H1 (cell line): ENCODE measurements around the gene LEFTY2. TPM values are rescaled to one million over a fixed set of nuclear protein-coding genes. Genes with fewer than 3 reads are reported as not detected.

Experiments used
- CTCF ChIA-PET: fragments of 300-600 bp; sonication (Branson Sonifier 250); formaldehyde crosslinking; loops from one replicate; lab custom pipeline; 2021; ENCODE audit not compliant: partially characterized antibody; lab: Charles Lee
- POLR2A ChIA-PET: fragments of 300-600 bp; sonication (Branson Sonifier 250); formaldehyde crosslinking; loops from one replicate; lab custom pipeline; 2021; ENCODE audit warnings: inconsistent platforms; ENCODE audit not compliant: partially characterized antibody; lab: Charles Lee
- DNase-seq, 2 experiments: peaks; one replicate each; pipeline versions ENCODE4 v3.0.0 to v3.0.0-alpha.2; 2010 to 2022; ENCODE audit warnings: low spot score in 2 of 2, low read depth in 1 of 2, mixed read lengths in 1 of 2
- FAIRE-seq: peaks from 2 replicates; lab custom pipeline; 2011; peaks lifted over from hg19 to GRCh38; lab: Jason Lieb, UNC
- H2AFZ ChIP-seq: 2 replicates; pipeline ENCODE4 v1.8.1; 2012; ENCODE audit warnings: low read length, inconsistent platforms
- H2AK5ac ChIP-seq: 2 replicates; pipeline ENCODE4 v1.6.1; 2013; ENCODE audit warnings: low read depth, low read length
- H2BK120ac ChIP-seq: replicated peaks from 2 replicates; pipeline ENCODE3; 2013; ENCODE audit warnings: low read depth, low read length, inconsistent platforms
- H2BK12ac ChIP-seq: 2 replicates; pipeline ENCODE4 v1.6.1; 2013; ENCODE audit warnings: low read depth, low read length
- H2BK15ac ChIP-seq: 2 replicates; pipeline ENCODE4 v1.6.1; 2013; ENCODE audit warnings: low read length
- H2BK20ac ChIP-seq: 2 replicates; pipeline ENCODE4 v1.6.1; 2013; ENCODE audit warnings: low read length
- H2BK5ac ChIP-seq: 2 replicates; pipeline ENCODE4 v1.6.1; 2013; ENCODE audit warnings: low read depth, low read length
- H3K14ac ChIP-seq: 2 replicates; pipeline ENCODE4 v1.6.1; 2013; ENCODE audit warnings: inconsistent platforms; ENCODE audit not compliant: insufficient read length
- H3K18ac ChIP-seq: 2 replicates; pipeline ENCODE4 v1.6.1; 2013; ENCODE audit warnings: low read length; ENCODE audit errors: extremely low read depth
- H3K23ac ChIP-seq: 2 replicates; pipeline ENCODE4 v1.6.1; 2013; ENCODE audit warnings: inconsistent platforms; ENCODE audit not compliant: insufficient read length
- H3K23me2 ChIP-seq: 2 replicates; pipeline ENCODE4 v1.6.1; 2013; ENCODE audit warnings: low read depth, low read length
- H3K27ac ChIP-seq: 2 replicates; pipeline ENCODE4 v1.6.1; 2011; ENCODE audit warnings: low read depth, low read length, inconsistent platforms
- H3K27me3 ChIP-seq, 4 experiments: replicated peaks in 1 of 4; 1 replicate in 1 of 4; 2 replicates in 3 of 4; pipeline versions ENCODE4 v1.6.1 to v1.8.1; 2011 to 2013; ENCODE audit warnings: low read length in 3 of 4, mild to moderate bottlenecking in 3 of 4, inconsistent platforms in 2 of 4, mixed read lengths in 2 of 4, moderate library complexity in 1 of 4; ENCODE audit not compliant: control insufficient read depth in 3 of 4, insufficient read depth in 3 of 4; ENCODE audit errors: extremely low read depth in 1 of 4
- H3K36me3 ChIP-seq, 4 experiments: 2 replicates each; pipeline versions ENCODE4 v1.6.1 to v1.8.1; 2011 to 2013; ENCODE audit warnings: mild to moderate bottlenecking in 4 of 4, low read length in 3 of 4, moderate library complexity in 2 of 4, control low read depth in 1 of 4, inconsistent platforms in 1 of 4; ENCODE audit not compliant: insufficient read depth in 4 of 4, control insufficient read depth in 2 of 4
- H3K4ac ChIP-seq: replicated peaks from 2 replicates; pipeline ENCODE3; 2013; ENCODE audit warnings: low read length, low read depth, mixed read lengths, inconsistent platforms; ENCODE audit not compliant: insufficient read length
- H3K4me1 ChIP-seq, 4 experiments: replicated peaks in 1 of 4; 1 replicate in 1 of 4; 2 replicates in 3 of 4; pipeline versions ENCODE4 v1.6.1 to v1.8.1; 2011 to 2013; ENCODE audit warnings: low read length in 3 of 4, inconsistent platforms in 2 of 4, mixed read lengths in 1 of 4; ENCODE audit not compliant: insufficient read depth in 4 of 4, control insufficient read depth in 3 of 4
- H3K4me2 ChIP-seq, 2 experiments: 2 replicates each; pipeline versions ENCODE4 v1.6.1 to v1.8.1; 2011 to 2013; ENCODE audit warnings: low read depth in 2 of 2, low read length in 2 of 2, control low read depth in 1 of 2, inconsistent platforms in 1 of 2, mild to moderate bottlenecking in 1 of 2; ENCODE audit not compliant: insufficient read depth in 1 of 2
- H3K4me3 ChIP-seq, 4 experiments: fragments of 200-600, 300-600 bp in 1 of 4; sonication (generic), shearing (Covaris generic), sonication (Bioruptor Twin) in 1 of 4; 2 replicates each; pipeline versions ENCODE4 v1.5.1 to v1.8.1; 2011 to 2016; ENCODE audit warnings: low read length in 4 of 4, low read depth in 3 of 4, control low read depth in 2 of 4, inconsistent platforms in 2 of 4, mild to moderate bottlenecking in 2 of 4, mixed read lengths in 1 of 4, moderate library complexity in 1 of 4; ENCODE audit not compliant: insufficient read depth in 2 of 4; ENCODE audit errors: extremely low read depth in 1 of 4
- H3K56ac ChIP-seq: replicated peaks from 2 replicates; pipeline ENCODE3; 2013; ENCODE audit warnings: low read depth, mild to moderate bottlenecking, mixed read lengths, low read length, inconsistent platforms; ENCODE audit not compliant: insufficient read length
- H3K79me1 ChIP-seq: 2 replicates; pipeline ENCODE4 v1.6.1; 2013; ENCODE audit warnings: low read depth, low read length, control low read depth
- H3K79me2 ChIP-seq, 2 experiments: 2 replicates each; pipeline versions ENCODE4 v1.6.1 to v1.8.1; 2012 to 2013; ENCODE audit warnings: low read length in 2 of 2, mild to moderate bottlenecking in 2 of 2, inconsistent platforms in 1 of 2; ENCODE audit not compliant: insufficient read depth in 2 of 2, control insufficient read depth in 1 of 2
- H3K9ac ChIP-seq, 4 experiments: replicated peaks in 1 of 4; 1 replicate in 1 of 4; 2 replicates in 3 of 4; pipeline versions ENCODE4 v1.6.1 to v1.8.1; 2011 to 2013; ENCODE audit warnings: low read depth in 3 of 4, low read length in 3 of 4, control low read depth in 2 of 4, mild to moderate bottlenecking in 2 of 4, moderate library complexity in 2 of 4, inconsistent platforms in 1 of 4; ENCODE audit errors: extremely low read depth in 1 of 4
- H3K9me3 ChIP-seq, 2 experiments: 2 replicates each; pipeline versions ENCODE4 v1.6.1 to v1.8.1; 2012 to 2013; ENCODE audit warnings: mild to moderate bottlenecking in 2 of 2, moderate library complexity in 2 of 2, control low read depth in 1 of 2, inconsistent platforms in 1 of 2, low read depth in 1 of 2, low read length in 1 of 2, mixed read lengths in 1 of 2; ENCODE audit not compliant: insufficient read depth in 2 of 2
- H4K20me1 ChIP-seq, 2 experiments: replicated peaks in 1 of 2; 2 replicates each; pipeline versions ENCODE3 to v1.8.1; 2011 to 2013; ENCODE audit warnings: inconsistent platforms in 2 of 2, low read length in 2 of 2, mild to moderate bottlenecking in 1 of 2; ENCODE audit not compliant: insufficient read depth in 2 of 2, control insufficient read depth in 1 of 2
- H4K5ac ChIP-seq: 2 replicates; pipeline ENCODE4 v1.6.1; 2013; ENCODE audit warnings: low read length, low read depth, mixed read lengths, inconsistent platforms; ENCODE audit not compliant: insufficient read length
- H4K8ac ChIP-seq: 2 replicates; pipeline ENCODE4 v1.8.0; 2013; ENCODE audit warnings: mild to moderate bottlenecking, moderate library complexity, low read length, inconsistent platforms; ENCODE audit not compliant: insufficient read depth; ENCODE audit errors: extremely low read depth
- H4K91ac ChIP-seq: replicated peaks from 2 replicates; pipeline ENCODE3; 2013; ENCODE audit warnings: low read length, mixed read lengths, inconsistent platforms; ENCODE audit not compliant: insufficient read length
- KDM1A ChIP-seq: fragments of 200-600, 300-600 bp; sonication (generic); IDR thresholded peaks from 2 replicates; pipeline ENCODE4 v1.7.1; 2016; ENCODE audit warnings: mild to moderate bottlenecking, low read length, borderline replicate concordance
- SIX5 ChIP-seq: IDR thresholded peaks from 2 replicates; pipeline ENCODE4 v1.6.1; 2011; ENCODE audit warnings: mild to moderate bottlenecking, low read depth, low read length
- TBP ChIP-seq: IDR thresholded peaks from 2 replicates; pipeline ENCODE4 v1.6.1; 2011; ENCODE audit warnings: low read depth, low read length, improper control_type of control experiment
- WGBS, 2 experiments: shearing (Covaris generic) in 1 of 2; methylation state at CpG; one replicate each; pipeline versions ENCODE4 v1.1.6 to v1.1.7; 2013 to 2015; ENCODE audit warnings: low lambda C conversion rate in 2 of 2, mixed read lengths in 2 of 2, inconsistent platforms in 1 of 2, low coverage in 1 of 2, missing lambda C conversion rate in 1 of 2; ENCODE audit not compliant: insufficient replicate concordance in 2 of 2, insufficient coverage in 1 of 2, insufficient read length in 1 of 2; ENCODE audit errors: extremely low coverage in 1 of 2, missing lambda C conversion rate in 1 of 2; 5-methylcytosine and 5-hydroxymethylcytosine counted together
- polyA plus RNA-seq, 7 experiments: library from polyadenylated mRNA; depleted of rRNA in 3 of 7; stranded (reverse) in 5 of 7; unstranded in 2 of 7; fragments of >200 nt in 5 of 7; fragments of 200-250 nt in 2 of 7; gene quantifications; 1 replicate in 5 of 7; 2 replicates in 1 of 7; 4 replicates in 1 of 7; pipeline versions ENCODE4 v1.2.1 to v1.2.3, GENCODE V29; 2011 to 2013; ENCODE audit warnings: missing spikeins in 2 of 7, mixed read lengths in 2 of 7
- total RNA-seq: library from RNA; stranded (reverse); fragmentation: NEBNext Ultra II Directional; extraction: Animal tissue kit (Norgen Biotek cat#: 25700); gene quantifications from 2 replicates; pipeline ENCODE4 v1.2.1, GENCODE V29; 2021

LEFTY2 gene
- total and polyA plus RNA-seq, 2 of the 8 experiments (the other 6 are each of a cell fraction or from before 2014, with no cell fraction given), result 2.6 to 4.3 TPM

DNA sequence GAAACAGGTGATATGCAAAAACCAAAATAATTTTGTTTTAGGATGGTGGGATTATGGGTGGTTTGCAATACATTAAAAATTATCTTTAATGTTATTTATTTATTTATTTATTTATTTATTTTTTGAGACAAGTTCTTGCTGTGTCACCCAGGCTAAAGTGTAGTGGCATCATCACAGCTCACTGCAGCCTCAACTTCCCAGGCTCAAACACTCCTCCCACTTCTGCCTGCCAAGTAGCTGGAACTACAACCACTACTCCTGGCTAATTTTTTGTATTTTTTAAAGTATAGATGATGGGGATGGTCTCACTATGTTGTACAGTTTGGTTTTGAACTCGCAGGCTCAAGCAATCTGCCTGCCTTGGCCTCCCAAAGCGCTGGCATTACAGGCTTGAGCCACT is 10.5 kb downstream of the LEFTY2 start:
- Histone ChIP-seq H3K4me3 (no peak overlapping the region), H2BK12ac (no peak overlapping the region), H3K4ac (no peak overlapping the region), H3K4me1 (no peaks in the 10 kb centered on the region), H4K91ac (no peak overlapping the region), H3K27me3 (no peaks in the 10 kb centered on the region), H2BK15ac (no peak overlapping the region), H3K9ac (no peak overlapping the region), H3K9me3 (no peaks in the 10 kb centered on the region), H3K4me2 (no peak overlapping the region), H2BK5ac (no peak overlapping the region), H4K8ac (no peak overlapping the region), H3K79me2 (no peaks in the 10 kb centered on the region), H3K23me2 (no peaks in the 10 kb centered on the region), H3K56ac (no peak overlapping the region), H3K14ac (no peak overlapping the region), H2BK120ac (no peak overlapping the region), H4K5ac (no peak overlapping the region), H3K18ac (no peak overlapping the region), H4K20me1 (no peaks in the 10 kb centered on the region), H2AK5ac (no peak overlapping the region), H2BK20ac (no peak overlapping the region), H2AFZ (no peak overlapping the region), H3K23ac (no peak overlapping the region), H3K79me1 (no peaks in the 10 kb centered on the region), H3K36me3 (no peaks in the 10 kb centered on the region), H3K27ac (no peak overlapping the region)
- no peak for DNase-seq
- WGBS, 2 experiments, result 90% methylated on average over 2 of the region's 2 CpGs; no CpG with 5 or more reads in 1 of the 2 experiments
- no peak for FAIRE-seq
- TF ChIP-seq TBP (no peak), KDM1A (no peak), SIX5 (no peak)
- CTCF ChIA-PET, result interaction anchor here (1.2 to 2.7 kb wide), 5 partner anchors 31 to 450 kb away, joined by 3 to 14 read pairs (median 3); no protein-coding TSS in a partner anchor
- POLR2A ChIA-PET, result interaction anchor here (0.9 to 1.5 kb wide), 3 partner anchors 10 to 14 kb away, joined by 3 read pairs; no protein-coding TSS in a partner anchor
